HL-60 (cell line): ENCODE measurements around the gene EIF4E1B.

Source experiments
- GABPA ChIP-seq: IDR thresholded peaks from 2 replicates; pipeline ENCODE4 v1.6.1; 2012; ENCODE audit warnings: low read depth
- POLR2AphosphoS5 ChIP-seq: IDR thresholded peaks from 2 replicates; pipeline ENCODE4 v1.6.1; 2012; ENCODE audit warnings: low read depth
- SPI1 ChIP-seq: IDR thresholded peaks from 2 replicates; pipeline ENCODE4 v1.6.1; 2012; ENCODE audit warnings: low read depth, mild to moderate bottlenecking, borderline replicate concordance
- TF ChIP-seq, protein P1 (sequence below): IDR thresholded peaks from one replicate; pipeline ENCODE4 v1.5.1; 2011; ENCODE audit warnings: low read length, control low read depth, inconsistent platforms; ENCODE audit not compliant: insufficient read depth
- TF ChIP-seq, protein P2 (sequence below): IDR thresholded peaks from 2 replicates; pipeline ENCODE4 v1.6.1; 2012; ENCODE audit warnings: low read depth; ENCODE audit not compliant: insufficient replicate concordance

- TF ChIP-seq, protein P1, sequence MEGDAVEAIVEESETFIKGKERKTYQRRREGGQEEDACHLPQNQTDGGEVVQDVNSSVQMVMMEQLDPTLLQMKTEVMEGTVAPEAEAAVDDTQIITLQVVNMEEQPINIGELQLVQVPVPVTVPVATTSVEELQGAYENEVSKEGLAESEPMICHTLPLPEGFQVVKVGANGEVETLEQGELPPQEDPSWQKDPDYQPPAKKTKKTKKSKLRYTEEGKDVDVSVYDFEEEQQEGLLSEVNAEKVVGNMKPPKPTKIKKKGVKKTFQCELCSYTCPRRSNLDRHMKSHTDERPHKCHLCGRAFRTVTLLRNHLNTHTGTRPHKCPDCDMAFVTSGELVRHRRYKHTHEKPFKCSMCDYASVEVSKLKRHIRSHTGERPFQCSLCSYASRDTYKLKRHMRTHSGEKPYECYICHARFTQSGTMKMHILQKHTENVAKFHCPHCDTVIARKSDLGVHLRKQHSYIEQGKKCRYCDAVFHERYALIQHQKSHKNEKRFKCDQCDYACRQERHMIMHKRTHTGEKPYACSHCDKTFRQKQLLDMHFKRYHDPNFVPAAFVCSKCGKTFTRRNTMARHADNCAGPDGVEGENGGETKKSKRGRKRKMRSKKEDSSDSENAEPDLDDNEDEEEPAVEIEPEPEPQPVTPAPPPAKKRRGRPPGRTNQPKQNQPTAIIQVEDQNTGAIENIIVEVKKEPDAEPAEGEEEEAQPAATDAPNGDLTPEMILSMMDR, result no peak
- TF ChIP-seq SPI1 (no peak), POLR2AphosphoS5 (no peak), GABPA (no peak)
- TF ChIP-seq, protein P2, sequence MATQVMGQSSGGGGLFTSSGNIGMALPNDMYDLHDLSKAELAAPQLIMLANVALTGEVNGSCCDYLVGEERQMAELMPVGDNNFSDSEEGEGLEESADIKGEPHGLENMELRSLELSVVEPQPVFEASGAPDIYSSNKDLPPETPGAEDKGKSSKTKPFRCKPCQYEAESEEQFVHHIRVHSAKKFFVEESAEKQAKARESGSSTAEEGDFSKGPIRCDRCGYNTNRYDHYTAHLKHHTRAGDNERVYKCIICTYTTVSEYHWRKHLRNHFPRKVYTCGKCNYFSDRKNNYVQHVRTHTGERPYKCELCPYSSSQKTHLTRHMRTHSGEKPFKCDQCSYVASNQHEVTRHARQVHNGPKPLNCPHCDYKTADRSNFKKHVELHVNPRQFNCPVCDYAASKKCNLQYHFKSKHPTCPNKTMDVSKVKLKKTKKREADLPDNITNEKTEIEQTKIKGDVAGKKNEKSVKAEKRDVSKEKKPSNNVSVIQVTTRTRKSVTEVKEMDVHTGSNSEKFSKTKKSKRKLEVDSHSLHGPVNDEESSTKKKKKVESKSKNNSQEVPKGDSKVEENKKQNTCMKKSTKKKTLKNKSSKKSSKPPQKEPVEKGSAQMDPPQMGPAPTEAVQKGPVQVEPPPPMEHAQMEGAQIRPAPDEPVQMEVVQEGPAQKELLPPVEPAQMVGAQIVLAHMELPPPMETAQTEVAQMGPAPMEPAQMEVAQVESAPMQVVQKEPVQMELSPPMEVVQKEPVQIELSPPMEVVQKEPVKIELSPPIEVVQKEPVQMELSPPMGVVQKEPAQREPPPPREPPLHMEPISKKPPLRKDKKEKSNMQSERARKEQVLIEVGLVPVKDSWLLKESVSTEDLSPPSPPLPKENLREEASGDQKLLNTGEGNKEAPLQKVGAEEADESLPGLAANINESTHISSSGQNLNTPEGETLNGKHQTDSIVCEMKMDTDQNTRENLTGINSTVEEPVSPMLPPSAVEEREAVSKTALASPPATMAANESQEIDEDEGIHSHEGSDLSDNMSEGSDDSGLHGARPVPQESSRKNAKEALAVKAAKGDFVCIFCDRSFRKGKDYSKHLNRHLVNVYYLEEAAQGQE, result no peak
These were observed 33.1 kb downstream of the EIF4E1B start for GRCh38 chr5:176663566-176663965.
